HG02852 (cell line): ENCODE data around the gene EFNA1.

ENCODE experiments used
- ATAC-seq: cut with Tn5 transposase; IDR thresholded peaks from one replicate; pipeline ENCODE4 v1.9.1; 2021; ENCODE audit warnings: mild to moderate bottlenecking, moderate library complexity; ENCODE audit not compliant: unreplicated experiment

EFNA1 gene

DNA sequence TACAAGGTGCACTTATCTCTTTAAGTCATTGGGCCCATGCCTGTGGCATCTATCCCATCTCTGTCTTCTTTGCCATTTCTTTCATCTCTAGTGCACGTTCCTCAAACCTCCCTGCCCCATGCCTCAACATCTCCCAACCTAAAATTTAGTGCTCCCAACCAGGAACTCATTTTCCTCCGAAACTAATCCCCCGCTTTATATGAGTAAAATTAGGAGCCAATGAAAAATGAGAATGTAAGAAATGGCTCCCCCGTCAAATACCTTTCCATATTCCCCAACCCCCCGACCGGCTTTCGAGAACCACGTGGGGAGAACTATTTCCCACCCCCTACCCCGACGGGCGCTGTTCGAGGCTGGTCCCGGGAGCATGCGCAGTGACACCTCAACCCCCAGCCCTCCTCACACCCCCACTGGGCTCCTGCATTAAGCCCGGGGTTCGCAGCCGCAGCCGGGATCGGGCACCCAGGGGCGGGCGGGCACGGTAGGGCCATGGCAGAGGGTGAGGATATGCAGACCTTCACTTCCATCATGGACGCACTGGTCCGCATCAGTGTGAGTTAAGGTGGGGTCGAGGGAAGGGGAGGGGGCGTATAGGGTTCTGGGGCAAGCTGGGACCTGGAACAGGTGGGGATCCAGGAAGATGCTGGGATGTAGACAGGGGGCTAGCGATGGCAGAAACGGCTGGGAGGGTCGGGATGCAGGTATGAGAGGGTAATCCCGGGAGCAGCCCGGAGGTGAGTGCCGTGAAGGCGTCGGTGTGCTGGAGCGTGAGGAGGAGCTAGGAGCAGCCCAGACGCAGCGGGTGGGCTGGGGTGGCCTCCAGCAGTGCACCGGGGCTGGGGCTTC is 46.0 kb downstream of the EFNA1 start, which contains the start of gene TRIM46:
TRIM46 (plus strand) TSS at position 372 of the 846 bp plus-strand sequence; CDS start at position 490, 118 bp downstream.
- ATAC-seq, result no peak

DNA sequence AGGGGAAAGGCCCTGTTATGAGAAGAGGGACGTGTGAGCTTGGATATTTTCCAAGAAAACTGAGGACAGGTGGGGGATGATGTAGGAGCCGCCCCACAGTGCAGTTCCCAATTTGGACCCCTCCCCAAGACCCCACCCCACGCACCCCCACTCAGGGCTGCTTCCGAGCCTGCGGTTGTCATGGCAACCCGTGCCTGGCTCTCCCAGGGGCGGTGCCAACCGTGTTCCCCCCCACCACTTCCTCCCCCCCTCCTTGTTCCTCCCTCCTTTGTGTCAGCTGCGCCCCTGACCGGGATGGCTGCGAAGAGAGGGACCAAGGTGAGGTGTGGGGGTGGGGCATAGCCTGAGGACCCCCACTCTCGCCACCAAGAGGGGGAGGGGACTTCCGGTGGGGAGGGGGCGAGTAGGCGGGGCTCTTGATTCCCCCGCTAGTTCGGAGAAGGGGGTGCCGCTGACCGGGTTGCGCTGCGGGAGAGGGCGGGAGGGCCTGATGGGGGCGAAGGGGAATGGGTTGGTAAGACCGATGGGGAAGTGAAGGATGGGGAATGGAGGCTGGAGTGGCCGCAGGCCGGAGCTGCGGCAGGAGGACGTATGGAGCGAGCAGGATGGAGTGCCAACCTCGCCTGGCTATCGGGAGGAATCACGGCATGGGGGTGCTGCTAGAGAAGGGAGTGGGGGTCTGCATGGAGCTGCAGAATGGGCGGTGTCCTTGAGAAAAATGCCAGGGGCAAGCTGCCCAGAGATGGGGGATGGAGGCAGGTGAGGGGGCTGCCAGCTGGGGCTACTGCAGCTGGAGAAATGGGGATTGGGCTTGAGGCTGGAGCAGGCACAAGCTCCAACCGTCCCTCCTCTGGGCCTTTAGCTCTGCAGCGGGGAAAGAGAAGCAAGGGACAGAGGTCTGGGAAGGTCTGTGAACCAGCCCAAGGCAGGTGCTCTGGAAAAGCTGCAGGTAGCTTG is 46.9 kb downstream of the EFNA1 start:
- no peak for ATAC-seq

DNA sequence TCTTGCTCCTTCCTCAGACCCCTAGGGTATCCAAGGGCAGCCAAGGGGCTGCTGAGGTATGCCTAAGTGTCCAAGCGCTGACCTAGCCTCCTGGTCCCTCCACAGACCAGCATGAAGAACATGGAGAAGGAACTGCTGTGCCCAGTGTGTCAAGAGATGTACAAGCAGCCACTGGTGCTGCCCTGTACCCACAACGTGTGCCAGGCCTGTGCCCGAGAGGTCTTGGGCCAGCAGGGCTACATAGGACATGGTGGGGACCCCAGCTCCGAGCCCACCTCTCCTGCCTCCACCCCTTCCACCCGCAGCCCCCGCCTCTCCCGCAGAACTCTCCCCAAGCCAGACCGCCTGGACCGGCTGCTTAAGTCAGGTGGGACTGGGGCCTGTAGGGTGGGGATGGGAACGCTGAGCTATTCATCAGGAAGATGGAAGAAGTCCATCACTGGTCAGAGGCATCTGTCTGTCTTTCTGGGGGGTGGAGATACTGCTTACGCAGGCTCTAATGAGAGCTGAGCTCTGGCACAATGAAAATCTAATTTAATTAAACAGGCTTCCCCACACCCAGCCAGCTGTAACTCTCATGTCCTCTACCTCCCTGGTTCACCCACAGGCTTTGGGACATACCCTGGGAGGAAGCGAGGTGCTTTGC is 47.7 kb downstream of the EFNA1 start:
- ATAC-seq, result no peak

DNA sequence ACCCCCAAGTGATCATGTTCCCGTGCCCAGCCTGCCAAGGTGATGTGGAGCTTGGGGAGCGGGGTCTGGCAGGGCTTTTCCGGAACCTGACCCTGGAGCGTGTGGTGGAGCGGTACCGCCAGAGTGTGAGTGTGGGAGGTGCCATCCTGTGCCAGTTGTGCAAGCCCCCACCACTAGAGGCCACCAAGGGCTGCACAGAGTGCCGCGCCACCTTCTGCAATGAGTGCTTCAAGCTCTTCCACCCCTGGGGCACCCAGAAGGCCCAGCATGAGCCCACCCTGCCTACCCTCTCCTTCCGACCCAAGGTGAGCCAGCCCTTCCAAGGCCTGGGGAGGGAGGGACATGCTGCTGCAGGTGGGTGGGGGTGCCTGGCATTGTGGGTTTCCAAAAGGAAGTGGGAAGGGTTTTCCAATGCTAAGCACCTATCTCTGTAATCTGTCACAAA is 48.3 kb downstream of the EFNA1 start:
- ATAC-seq, result no peak

DNA sequence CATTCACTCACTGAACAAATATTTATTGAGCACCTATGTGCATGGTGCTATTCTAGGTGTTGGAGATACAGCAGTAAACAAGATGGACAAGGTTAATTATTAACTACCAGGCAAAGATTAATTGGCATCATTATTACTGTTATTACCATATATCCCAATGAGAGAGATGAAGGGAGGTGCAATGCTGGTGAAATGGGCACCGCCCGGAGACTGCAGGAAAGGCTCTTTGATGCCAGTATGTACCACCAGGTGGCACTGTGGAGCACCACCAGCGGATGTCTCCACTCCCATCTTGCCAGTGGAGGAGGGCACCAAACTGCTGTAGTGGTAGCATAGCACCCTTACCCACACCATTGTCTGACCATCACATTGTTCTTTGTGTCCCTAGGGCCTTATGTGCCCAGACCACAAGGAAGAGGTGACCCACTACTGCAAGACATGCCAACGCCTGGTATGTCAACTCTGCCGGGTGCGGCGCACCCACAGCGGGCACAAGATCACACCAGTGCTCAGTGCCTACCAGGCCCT is 48.9 kb downstream of the EFNA1 start:
- no peak for ATAC-seq

DNA sequence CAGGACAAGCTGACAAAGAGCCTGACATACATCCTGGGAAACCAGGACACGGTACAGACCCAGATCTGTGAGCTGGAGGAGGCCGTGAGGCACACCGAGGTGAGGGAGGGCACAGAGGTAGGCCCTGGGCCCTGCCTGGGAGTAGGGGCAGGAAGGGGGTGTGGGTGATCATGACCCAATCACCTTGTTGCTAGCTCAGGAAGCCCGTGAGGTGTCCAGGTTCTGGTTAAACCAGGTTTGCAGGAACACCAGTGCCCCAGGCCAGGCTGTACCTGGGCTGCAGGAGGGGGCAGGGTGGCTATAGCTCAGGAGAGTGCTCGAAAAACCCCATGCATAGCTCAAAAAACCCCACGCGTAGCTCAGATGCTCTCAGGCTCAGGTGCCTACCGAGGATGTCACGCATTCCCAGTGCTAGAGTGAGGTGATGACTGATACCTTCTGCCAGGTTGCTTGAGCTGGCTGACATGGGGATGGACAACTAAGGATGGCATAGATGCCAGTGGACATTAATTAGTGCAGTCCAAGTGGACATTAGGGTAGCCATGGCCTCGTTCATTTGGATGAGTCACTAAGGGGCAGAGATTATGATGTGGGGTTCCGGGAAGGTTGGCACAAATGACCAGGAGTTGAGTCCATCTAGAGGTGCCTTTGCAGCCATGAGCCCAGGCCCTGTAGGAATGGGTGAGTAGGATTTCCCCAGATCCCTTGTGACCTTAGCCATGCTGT is 49.7 kb downstream of the EFNA1 start:
- no peak for ATAC-seq

DNA sequence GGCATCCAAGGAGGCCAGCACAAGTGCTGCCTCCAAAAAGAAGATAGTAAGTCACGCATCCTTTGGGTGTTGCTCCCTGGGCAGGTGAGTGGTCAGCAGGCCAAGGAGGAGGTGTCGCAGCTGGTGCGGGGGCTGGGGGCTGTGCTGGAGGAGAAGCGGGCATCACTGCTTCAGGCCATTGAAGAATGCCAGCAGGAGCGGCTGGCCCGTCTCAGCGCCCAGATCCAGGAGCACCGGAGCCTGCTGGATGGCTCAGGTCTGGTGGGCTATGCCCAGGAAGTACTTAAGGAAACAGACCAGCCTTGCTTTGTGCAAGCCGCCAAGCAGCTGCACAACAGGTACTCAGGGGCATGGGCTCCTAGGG is 50.2 kb downstream of the EFNA1 start:
- no peak for ATAC-seq

DNA sequence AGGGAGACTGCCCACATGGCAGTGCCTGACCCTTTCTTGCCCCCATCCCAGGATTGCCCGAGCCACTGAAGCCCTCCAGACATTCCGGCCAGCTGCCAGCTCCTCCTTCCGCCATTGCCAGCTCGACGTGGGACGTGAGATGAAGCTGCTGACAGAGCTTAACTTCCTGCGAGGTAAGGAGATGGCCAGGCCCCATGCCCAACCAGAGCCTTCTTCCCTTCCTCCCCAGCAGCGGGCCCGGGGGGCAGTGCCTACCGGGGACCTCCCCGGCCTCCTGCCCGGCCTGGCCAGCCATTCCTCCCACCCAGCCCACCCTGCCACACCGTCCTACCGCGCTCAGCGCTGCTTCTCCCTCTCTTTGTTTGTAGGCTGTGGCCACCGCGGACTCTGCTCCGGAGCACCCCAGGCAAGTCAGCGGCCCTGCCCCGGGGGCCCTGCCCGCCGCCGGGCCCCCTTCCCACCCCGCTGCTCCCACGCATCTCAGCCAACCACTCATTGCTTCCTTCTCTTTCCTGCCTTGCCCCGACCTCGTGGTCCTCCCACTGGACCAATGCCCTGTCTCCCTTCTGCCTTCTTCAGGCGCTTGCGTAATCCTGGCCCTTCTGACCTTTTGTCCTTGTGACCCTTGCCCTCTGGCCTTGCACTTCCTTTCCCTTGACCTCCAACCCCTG is 50.9 kb downstream of the EFNA1 start:
- ATAC-seq, result no peak

DNA sequence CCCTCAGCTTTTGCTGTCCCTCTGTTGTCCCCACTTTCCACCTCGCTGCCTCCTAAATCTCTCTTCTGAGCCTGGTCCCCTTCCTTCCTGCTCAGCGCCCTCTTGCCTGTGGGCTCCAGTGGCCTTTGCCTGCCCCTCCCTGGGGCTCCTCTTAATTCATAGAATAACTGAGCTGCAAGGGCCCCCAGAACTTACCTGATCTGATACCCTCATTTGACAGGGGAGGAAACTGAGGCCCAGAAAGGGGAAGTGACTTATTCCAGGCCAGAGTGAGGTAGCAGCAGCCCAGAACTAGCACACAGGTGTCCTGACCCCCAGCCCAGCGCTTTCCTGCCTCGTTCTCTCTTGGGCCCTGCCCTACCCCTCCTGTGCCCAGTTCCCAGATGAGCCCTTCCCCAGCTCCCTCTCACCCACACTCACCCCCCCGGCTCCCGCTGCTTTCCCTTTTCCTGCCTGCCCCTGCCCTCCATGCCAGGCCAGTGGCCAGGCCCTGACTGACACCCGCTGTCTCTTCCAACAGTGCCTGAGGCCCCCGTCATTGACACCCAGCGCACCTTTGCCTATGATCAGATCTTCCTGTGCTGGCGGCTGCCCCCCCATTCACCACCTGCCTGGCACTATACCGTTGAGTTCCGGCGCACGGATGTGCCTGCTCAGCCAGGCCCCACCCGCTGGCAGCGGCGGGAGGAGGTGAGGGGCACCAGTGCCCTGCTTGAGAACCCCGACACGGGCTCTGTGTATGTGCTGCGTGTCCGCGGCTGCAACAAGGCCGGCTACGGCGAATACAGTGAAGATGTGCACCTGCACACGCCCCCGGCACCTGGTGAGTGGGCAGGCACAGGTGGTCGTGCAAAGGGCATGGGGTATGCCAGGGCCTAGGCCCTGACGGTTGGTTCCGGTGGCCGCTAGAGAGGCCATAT is 51.7 kb downstream of the EFNA1 start:
- no peak for ATAC-seq

DNA sequence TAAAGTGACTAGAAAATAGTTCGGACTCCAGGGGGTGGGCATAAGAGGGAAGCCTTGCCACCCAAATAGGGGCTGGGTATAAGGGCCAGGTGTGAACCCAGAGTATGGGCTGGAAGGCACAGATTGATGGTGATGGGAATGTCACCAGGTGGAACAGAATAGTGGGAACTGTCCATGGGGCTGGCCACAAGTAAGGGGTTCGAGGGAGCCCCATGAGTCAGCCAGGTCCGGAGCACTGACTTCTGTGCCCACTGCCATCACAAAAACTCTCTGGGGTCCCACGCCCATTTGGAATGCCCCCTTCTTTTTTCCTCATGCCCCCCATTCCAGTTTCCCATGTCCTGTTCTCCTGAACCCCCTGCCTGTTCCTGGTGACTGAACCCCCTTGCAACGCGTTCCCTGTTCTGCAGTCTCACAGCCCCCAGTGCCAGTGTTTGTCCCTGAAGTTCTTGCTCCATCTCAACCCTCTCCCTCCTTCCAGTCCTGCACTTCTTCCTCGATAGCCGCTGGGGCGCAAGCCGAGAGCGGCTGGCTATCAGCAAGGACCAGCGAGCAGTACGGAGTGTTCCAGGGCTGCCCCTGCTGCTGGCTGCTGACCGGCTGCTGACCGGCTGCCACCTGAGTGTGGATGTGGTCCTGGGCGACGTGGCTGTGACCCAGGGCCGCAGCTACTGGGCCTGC is 53.8 kb downstream of the EFNA1 start:
- no peak for ATAC-seq

DNA sequence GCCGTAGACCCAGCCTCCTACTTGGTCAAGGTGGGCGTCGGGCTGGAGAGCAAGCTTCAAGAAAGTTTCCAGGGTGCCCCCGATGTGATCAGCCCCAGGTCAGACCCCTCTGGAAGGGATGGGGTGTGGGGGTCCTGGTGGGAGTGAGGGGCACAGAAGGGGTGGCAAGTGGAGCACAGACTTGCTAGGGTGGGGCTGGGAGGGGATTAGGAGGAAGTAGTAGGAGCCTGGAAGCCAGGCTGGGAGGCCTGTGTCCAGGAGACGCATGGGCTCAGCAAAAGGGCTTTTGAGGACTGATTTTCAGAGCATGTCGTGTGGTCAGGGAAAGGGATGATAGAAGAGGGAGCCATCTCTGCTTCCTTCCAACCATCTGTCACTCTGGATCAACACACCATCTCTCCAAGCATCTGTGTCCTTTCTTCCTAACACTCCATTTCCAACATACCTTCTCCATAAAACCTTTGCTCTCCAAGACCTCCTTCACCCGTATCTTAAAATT is 54.4 kb downstream of the EFNA1 start:
- ATAC-seq, result no peak

DNA sequence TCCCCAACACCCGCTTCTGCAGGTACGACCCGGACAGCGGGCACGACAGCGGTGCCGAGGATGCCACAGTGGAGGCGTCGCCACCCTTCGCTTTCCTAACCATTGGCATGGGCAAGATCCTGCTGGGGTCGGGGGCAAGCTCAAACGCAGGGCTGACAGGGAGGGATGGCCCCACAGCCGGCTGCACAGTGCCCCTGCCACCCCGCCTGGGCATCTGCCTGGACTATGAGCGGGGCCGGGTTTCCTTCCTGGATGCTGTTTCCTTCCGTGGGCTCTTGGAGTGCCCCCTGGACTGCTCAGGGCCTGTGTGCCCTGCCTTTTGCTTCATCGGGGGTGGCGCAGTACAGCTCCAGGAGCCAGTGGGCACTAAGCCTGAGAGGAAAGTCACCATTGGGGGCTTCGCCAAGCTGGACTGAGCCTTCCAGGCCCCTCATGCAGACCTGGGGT is 56.1 kb downstream of the EFNA1 start:
- no peak for ATAC-seq

DNA sequence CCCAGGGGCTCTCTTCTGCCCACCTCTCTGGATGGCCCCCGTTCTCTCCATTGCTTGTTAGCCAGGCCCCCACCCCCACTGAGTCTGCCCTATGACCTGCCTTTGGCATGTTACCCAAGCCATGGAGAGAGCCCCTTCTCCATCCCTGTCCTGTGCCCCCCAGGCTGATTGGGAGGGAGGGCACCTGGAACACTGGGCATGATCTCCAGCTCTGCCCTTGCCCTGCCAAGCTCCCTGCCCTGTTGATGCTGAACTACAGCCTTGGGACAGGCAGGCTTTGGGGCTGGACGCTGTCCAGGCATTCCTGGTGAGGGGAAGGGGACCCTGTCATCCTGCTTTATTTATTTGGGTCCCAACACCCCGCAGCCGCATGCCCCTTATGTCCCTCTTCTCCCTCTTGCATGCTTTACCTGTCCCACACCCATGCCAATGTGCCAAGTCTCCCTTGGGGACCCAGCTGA is 56.7 kb downstream of the EFNA1 start:
- ATAC-seq, result no peak
